ES-I3 (cell line): ENCODE data around the gene PARP12.

Experiments
- H3K36me3 ChIP-seq: 2 replicates; pipeline ENCODE4 v1.6.1; 2013; ENCODE audit warnings: mild to moderate bottlenecking, low read length, control low read depth, moderate library complexity; ENCODE audit not compliant: insufficient read depth
- H3K4me1 ChIP-seq: 2 replicates; pipeline ENCODE4 v1.6.1; 2013; ENCODE audit warnings: mild to moderate bottlenecking, control low read depth, low read length; ENCODE audit not compliant: insufficient read depth
- H3K9ac ChIP-seq: 2 replicates; pipeline ENCODE4 v1.6.1; 2013; ENCODE audit warnings: low read depth, mild to moderate bottlenecking, low read length, moderate library complexity
- H3K9me3 ChIP-seq: 2 replicates; pipeline ENCODE4 v1.6.1; 2013; ENCODE audit warnings: mild to moderate bottlenecking, low read length, moderate library complexity; ENCODE audit not compliant: control insufficient read depth, insufficient read depth

PARP12 gene

DNA sequence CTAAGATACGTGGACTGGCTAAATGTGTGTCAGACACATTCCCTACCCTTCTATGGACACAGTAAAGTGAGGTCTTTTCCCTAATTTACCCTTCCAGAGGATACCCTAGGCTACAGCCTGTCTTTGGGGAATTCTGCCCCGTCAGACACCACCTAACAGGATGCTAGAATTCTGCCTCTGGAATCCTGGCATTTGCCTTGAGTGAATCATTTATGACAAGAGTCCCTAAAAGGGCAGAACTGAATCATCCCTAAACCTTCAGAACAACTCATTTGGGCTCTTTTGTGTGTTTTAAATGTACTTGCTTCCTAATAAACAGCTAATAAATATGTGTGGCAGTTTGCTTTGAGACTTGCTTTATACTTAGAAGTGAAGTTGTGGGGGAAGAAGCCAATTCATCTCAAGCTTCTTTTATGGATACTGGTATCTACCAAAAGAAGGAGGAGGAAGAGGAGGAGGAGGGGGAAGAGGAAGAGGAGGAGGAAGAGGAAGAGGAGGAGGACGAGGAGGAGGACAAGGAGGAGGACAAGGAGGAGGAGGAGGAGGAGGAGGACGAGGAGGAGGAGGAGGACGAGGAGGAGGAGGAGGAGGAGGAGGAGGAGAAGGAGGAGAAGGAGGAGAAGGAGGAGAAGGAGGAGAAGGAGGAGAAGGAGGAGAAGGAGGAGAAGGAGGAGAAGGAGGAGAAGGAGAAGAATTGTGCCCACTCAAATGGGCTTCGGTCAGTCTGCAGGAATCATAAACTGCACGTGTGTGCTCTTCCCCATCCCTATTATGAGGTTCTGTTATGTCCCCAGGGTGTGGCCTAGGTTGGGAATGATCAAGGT lies 27.1 kb downstream of the PARP12 start:
- Histone ChIP-seq H3K9ac (no peak overlapping the region), H3K9me3 (no peaks in the 10 kb centered on the region), H3K4me1 (no peaks in the 10 kb centered on the region), H3K36me3 (peaks cover 3% of the 10 kb centered on the region; the same call in 1 of the 2 replicates)

DNA sequence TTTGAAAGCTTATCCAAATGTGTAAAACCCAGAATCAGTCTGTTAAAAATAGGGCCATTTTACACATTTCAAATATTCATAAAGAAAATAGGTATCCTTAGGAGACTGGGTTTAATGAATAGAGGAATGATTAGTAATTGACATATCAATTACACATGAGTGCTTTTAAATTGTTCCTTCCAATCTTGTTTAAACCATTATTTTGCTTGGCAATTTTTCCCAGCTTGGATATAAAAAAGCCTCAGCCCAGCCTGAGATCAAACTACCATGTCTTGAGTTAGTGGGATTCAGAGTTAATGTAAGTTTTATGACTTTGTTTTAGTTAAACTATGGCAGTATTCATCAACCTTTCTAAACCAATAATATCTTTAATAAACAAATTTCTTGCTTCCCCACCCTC lies 28.3 kb downstream of the PARP12 start:
- Histone ChIP-seq H3K36me3 (peaks cover 3% of the 10 kb centered on the region; the same call in 1 of the 2 replicates), H3K9me3 (no peaks in the 10 kb centered on the region), H3K9ac (no peak overlapping the region), H3K4me1 (no peaks in the 10 kb centered on the region)

DNA sequence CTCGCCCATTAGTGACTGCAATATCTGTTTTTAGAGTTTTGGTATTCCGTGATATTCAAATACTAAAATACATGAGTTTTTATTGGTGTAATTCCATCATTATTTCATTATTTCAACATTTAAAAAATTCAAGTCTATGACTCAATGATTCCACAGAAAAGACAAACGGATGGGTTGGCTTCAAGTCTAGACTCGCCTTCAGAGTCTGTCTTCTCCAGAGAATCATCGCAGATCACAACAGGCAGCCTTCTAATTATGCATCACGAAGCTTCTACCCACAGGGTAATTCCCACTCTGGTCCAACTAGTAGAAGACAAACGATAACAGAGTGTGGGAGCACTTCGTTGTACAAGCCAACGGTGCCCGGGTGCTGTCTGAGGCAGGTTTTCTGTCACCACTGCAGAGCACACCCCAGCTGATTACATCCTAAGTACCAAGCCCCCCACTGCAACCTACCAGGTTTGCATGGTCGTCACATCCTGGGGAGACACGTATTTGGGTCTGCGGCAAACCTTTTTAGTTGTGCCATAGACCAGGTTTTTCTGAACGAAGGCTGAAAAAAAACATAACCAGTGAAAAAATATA lies 28.9 kb downstream of the PARP12 start:
- H3K9ac ChIP-seq = no peak overlapping the region
- no peaks in the 10 kb centered on the region for H3K9me3 ChIP-seq
- peaks cover 3% of the 10 kb centered on the region; the same call in 1 of the 2 replicates for H3K36me3 ChIP-seq
- H3K4me1 ChIP-seq = no peaks in the 10 kb centered on the region

DNA sequence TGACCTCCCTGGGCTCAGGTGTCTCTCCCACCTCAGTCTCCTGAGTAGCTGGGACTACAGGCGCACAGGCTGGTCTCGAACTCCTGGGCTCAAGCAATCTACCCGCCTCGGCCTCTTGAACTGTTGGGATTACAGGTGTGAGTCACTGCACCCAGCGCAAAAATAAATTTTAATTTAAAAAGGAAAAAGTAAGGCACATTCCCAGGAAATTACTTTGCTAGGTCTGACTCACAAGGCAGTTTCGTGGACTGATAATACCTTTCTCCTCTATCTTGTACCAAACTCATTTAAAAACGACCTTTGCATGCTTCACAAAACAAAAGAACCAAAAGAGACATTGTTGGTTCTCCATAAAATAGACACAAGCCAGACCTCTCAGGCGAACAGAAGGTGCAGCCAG lies 29.7 kb downstream of the PARP12 start:
- peaks cover 2% of the 10 kb centered on the region; the same call in 1 of the 2 replicates for H3K36me3 ChIP-seq
- H3K9ac ChIP-seq = no peak overlapping the region

DNA sequence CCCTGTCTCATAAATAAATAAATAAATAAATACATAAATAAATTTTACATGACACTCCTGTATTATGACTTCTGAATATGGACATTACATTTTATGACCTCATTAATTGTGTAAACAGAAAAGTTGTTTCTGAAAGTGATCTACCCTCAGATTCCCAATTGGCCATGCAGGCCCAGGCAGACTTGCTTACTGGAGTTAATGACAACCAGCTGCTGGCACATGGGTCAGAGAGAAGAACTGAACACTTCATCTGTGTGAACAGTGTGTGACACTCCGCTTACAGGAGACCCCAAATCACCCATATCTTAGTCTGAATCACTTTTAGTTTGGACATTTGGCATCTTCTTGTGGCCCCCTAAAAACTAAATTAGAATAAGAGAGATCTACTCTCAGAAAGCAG lies 31.4 kb downstream of the PARP12 start:
- no peak overlapping the region for H3K9ac ChIP-seq
- H3K4me1 ChIP-seq = no peaks in the 10 kb centered on the region
- no peaks in the 10 kb centered on the region for H3K9me3 ChIP-seq
- H3K36me3 ChIP-seq = no peaks in the 10 kb centered on the region

More for the DNA sequence above, 29.7 kb downstream of the PARP12 start:
- H3K9me3 ChIP-seq = no peaks in the 10 kb centered on the region
- no peaks in the 10 kb centered on the region for H3K4me1 ChIP-seq

DNA sequence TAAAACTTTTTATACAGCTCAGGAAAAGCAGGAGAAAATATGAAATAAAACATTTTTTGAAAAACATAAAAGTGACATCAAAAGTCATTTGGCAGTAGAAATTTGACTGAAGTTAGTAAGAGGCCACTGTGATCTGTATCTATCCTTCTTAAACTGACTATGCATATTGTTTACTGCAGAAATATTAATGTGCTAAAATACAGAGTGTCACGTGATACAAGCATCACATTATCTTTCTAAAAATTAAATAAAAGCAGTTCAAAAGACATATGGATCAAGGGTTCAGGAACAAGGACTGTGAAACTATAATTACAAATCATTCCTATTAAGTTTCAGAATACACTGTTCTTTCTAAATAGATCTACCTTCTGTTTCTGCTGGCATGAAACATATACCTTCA lies 33.7 kb downstream of the PARP12 start:
- Histone ChIP-seq H3K4me1 (no peaks in the 10 kb centered on the region), H3K9ac (no peak overlapping the region), H3K9me3 (no peaks in the 10 kb centered on the region), H3K36me3 (no peaks in the 10 kb centered on the region)

DNA sequence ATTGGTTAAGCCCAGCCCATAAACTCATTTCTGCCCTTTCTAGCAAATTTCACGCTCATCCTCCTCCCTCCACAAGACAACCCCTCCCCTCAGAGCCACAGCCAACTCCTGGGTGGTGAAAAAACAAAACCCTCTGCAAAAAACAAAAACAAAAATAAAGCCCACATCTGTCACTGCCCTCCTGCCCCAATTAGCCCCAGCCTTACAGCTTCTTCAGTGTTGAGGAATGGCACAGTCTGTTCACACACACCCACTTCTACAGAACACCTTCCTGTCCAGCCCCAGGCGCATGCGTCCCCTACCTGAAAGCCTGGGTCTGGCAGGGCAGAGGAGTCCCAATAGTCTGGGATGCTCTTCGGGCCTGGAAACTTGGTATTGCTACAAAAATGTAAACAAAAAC lies 34.4 kb downstream of the PARP12 start:
- Histone ChIP-seq H3K36me3 (no peaks in the 10 kb centered on the region), H3K9ac (no peak overlapping the region), H3K4me1 (no peaks in the 10 kb centered on the region), H3K9me3 (no peaks in the 10 kb centered on the region)

DNA sequence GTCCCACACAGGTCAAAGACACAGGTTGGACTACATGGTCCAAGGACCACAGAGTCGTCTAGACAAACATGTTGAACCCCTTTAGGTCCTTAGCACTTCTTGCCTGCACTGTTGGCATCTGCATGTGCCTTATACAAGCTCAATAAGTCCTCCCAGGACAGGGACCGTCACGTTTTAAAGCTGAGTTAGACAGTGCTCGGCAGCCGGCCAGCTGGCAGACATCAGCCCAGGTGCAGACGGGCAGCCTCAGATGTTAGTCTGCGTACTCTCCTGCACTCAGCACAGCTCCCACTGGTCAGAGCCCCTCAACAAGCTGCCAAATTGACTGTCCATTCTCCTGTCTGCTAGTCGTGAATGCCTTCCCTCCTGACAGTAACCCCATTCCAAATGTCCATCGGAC lies 34.9 kb downstream of the PARP12 start:
- Histone ChIP-seq H3K9ac (no peak overlapping the region), H3K4me1 (no peaks in the 10 kb centered on the region), H3K9me3 (no peaks in the 10 kb centered on the region), H3K36me3 (no peaks in the 10 kb centered on the region)

DNA sequence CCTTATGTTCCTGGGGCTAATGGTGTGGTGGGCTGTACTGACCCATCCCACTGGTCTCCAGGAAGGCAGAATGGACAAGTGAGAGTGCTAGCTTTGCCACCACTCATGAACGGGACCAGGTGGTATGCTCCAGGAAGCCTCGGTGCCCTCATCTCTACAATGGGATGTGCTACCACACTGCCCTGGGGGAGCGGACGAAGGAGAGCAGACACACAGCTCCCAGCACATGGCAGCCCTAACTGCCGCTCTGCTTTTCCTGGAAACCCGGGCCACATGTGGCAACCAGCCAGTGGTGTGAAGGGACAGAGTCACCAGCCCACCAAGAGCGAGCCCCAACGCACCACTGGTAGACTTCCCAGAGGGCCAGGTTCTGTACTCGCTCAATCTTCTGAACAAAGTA lies 35.8 kb downstream of the PARP12 start:
- Histone ChIP-seq H3K9me3 (no peaks in the 10 kb centered on the region), H3K9ac (no peak overlapping the region), H3K4me1 (no peaks in the 10 kb centered on the region), H3K36me3 (no peaks in the 10 kb centered on the region)

DNA sequence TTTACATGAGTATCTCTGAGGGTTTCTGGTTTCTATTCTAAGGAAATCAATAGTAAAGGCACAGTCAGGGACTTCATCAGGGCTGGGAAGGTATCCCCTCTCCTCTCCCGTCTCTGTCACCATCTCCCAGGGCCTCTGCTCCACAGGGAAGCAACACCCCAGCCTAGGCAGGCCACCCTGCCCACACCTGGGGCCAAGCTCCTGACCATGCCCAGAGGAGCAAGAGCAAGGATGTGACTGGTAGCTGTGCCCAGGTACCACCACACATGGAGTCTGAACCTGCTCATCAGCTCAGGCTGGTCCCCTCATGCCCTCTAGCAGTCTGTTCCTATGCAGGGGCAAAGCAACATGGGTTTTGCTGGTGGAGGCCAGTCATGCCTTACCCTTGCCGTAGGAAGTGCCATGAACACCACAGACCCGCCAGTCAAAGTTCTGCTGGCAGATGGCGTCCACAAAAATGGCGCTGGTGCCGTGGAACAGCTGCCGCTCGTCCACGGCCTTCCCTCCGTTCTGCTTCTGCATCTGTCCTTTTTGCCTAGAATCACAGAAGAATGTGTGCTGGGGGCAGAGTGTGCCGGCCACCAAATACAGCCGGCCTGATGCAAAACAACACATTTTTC lies 36.8 kb downstream of the PARP12 start:
- Histone ChIP-seq H3K4me1 (no peaks in the 10 kb centered on the region), H3K9ac (no peak overlapping the region), H3K36me3 (no peaks in the 10 kb centered on the region), H3K9me3 (no peaks in the 10 kb centered on the region)

DNA sequence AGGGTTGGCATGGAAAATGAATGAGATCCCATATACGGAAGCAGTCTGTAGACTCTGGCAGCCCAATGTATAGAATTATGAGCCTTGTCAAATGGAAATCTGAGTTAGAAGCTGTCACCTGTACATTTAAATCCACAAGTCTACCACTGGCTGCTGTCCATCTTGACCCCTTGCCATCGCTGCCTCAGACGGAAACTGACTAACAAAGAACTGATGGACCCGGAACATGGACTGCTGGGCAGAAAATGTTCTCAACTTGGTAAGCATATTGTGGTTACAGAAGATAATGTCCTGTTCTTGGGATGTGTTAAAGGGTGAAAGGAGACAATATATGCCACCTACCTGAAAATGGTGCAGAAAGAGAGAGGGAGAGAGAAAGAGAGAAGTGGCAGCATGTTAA lies 37.5 kb downstream of the PARP12 start:
- Histone ChIP-seq H3K36me3 (no peaks in the 10 kb centered on the region), H3K9ac (no peak overlapping the region), H3K9me3 (no peaks in the 10 kb centered on the region), H3K4me1 (no peaks in the 10 kb centered on the region)

DNA sequence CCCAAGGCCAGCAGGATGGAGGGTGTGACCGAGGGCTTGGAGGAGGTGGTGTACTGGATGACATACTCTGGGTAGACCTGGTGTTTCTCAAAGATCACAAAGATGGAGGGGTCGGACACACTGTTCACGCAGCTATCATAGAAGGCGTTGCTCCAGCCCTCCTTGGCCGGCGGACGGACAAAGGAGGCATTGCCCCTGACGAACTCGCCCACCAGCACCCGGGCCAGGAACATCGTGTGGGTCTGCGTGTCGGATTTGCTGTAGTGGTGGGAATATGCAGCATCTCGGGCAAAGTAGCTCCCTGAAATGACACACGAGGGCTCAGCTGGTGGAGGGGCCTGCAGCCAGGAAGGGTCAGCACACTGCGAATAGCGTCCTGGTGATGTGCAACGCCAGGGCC lies 38.2 kb downstream of the PARP12 start:
- H3K4me1 ChIP-seq = no peaks in the 10 kb centered on the region
- H3K9ac ChIP-seq = no peak overlapping the region
- no peaks in the 10 kb centered on the region for H3K9me3 ChIP-seq
- H3K36me3 ChIP-seq = no peaks in the 10 kb centered on the region

DNA sequence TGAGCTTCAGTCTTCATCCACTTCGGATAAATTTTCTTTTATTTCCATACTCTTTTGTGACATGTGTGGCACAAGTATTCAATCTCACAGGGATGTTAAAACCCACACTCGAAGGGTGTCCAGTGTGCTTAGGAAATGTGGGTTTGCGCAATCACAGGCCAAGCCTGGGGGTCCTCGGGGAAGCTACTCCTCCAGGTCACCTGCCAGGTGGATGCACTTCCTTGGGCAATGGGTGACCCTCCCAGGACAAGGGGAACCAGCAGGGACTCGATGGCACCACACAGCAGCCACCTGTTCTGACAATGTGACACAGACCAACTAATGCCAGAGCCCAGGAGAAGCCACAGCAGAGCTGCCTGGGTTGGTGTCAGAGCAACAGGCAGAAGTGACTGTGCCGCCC lies 39.0 kb downstream of the PARP12 start:
- Histone ChIP-seq H3K36me3 (no peaks in the 10 kb centered on the region), H3K9ac (no peak overlapping the region), H3K4me1 (no peaks in the 10 kb centered on the region), H3K9me3 (no peaks in the 10 kb centered on the region)

DNA sequence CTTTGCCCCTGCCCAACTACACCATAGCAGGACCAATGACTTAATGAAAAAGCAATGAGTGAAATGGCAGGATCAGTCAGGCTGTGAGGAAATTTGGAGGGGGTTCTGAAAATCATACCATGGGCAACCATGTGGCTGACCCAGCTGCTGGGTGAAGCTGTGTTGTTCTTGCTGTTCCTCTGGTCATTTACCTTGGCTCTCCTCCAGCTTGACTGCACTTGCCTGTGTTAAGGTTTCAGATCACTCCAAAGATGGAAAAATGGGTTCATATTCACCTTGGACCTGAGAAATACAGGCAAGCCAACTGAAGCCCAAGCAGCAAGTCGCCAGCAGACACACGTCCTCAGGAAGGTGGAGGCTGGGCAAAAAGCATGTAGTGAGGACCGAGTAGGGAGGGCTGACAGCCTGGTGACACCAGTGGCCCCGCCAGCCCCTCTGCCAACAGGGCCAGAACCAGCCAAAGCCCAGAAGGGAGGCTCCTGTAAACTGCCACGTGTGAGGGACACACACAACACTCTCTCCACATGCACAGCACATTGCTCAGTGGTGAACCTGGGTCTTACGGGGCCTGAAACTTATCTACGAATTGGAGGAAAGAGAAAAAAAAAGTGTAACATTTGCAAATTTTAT lies 40.1 kb downstream of the PARP12 start:
- Histone ChIP-seq H3K9me3 (no peaks in the 10 kb centered on the region), H3K9ac (no peak overlapping the region), H3K4me1 (no peaks in the 10 kb centered on the region), H3K36me3 (no peaks in the 10 kb centered on the region)
